ENCODE measurements around the gene ADAMTSL2.
A peak's percentile ranks its signal among the peaks of the same experiment; 100 is the strongest.

Gene ADAMTSL2

DNA sequence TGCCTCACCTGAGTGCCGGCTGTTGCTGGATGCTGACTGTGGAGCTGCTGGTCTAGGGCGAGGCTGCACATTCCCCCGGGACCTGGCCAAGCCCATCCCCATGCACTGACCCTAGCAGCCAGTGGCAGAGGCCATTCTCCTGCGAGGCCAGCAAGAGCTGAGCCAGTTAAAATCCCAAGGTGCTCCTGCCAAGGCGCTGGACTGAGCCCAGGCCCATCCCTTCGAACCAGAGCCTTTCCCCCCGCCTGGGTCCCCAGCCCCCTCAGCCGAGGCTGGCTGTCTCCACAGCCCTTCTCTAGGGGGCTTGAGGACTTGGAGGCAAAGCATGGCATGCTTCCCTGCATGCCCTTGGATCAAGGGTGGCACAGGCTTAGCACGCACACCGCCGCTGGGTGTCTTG lies 1.6 kb downstream of the ADAMTSL2 start:
- DNase-seq: no peak

DNA sequence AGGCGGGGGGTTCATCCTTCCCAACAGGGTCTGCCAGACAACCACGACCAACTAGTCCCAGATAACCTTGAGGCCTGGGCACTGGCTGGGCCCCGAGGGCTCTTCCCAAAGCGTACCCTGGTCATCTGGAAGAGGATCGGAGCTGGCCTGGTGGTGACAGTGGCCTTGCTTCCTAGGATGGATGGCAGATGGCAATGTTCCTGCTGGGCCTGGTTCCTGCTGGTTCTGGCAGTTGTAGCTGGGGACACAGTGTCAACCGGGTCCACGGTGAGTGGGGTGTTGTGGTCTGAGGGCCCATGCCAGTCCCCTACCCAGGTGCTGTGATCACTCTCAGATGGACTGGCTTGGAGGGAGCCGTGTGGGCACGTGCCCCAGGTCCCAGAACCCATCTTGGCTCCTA lies 2.0 kb downstream of the ADAMTSL2 start:
- no peak for DNase-seq

DNA sequence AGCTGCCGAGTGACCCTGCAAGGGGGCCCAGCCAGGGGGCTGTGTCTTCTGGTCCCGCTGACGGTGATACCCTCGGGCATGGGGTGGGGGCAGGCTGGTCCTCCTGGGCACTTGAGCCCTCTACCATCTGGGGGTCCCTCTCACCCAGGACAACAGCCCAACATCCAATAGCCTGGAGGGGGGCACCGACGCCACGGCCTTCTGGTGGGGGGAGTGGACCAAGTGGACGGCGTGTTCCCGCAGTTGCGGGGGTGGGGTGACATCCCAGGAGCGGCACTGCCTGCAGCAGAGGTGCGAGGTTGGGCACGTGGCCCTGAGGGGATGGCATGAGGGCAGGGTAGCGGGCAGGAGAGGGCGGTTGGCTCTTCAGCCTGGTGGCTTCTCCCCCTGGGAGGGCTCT lies 2.8 kb downstream of the ADAMTSL2 start:
- no peak for DNase-seq

DNA sequence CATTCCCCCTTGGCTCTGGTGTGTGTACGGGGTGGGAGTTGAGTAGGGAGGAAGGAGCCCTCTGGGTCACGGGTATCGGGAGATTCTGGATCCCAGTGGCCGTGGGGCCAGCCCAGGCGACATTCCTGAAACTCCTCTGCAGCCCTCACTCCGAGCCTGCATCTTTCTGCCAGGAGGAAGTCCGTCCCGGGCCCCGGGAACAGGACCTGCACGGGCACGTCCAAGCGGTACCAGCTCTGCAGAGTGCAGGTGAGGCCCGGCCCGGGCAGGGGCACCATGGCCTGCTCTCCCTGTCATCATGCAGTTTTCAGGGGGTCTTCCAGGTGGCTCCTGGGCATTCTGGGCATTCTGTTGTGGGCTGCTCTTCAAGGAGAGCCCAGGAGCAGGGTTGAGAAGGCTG lies 3.7 kb downstream of the ADAMTSL2 start:
- DNase-seq: no peak

DNA sequence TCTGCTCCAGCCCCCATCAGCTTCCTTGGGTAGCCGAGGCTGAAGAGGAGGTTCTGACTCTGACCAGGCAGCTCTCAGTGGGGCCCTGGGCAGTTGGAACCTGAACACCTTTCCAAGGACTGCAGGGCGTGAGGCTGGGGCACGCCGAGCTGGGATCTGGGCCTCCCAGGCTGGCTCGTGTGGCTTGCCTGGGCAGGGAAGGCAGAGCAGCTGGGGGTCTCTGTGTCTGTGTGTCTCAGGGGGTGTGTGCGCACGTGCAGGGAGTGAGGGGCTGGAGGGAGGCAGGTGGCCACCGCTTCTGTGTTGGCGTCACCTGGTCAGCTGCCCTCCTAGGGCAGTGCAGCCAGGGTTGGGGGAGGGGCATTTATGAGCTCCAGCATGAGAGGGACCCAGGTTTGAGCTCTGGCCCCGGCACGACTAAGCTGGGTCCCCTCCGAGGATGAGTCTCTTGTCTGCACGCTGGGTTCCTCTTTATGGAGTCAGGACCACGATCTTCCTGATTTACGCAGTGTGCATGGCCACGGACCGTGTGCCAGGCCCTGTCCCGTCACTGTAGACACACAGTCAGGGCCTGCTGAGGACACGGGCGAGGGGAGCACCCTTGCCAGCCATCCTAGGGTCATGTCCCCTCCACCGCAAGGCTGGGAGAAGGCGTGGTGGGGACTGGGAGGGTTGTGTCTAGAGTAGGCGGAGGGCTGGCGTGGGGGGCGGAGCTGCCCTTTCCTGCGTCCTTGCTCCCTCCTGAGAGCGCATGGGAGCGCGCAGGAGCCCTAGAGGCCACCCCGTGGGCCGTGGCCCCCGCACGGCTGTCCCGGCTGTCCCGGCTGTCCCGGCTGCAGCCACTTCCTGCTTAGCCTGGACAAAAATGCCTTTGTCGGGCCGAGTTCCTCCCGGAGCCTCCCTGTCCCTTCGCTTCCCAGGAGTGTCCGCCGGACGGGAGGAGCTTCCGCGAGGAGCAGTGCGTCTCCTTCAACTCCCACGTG lies 4.6 kb downstream of the ADAMTSL2 start:
- no peak for DNase-seq

DNA sequence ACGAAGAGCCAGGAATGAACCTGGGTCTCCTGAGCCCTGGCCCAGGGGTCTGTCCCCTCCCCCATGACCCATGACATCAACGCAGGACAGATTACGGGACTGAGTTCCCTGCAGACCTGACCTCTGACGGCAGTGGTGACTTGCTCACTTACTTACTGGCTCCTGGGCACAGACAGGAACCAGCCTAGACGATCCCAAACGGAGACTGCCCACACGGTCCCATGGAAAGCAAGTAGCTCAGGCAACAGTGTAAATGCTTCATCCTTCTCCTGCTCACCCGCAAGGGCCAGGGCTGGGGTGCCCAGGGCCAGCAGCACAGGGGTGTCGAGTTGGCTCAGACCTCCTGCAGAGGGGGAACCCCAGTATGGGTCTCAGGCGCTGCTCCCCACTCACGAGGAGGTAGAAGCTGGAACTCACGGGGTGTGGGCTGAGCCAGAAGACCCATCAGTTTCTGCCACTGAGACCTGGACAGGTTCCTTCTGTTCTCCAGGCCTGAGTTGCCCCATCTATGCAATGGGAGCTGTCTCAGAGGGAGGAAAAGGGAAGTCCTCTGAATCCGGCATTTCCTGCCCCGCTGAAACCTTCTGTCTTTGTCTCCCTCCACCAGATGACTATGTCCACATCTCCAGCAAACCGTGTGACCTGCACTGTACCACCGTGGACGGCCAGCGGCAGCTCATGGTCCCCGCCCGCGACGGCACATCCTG lies 5.6 kb downstream of the ADAMTSL2 start:
- DNase-seq: no peak

DNA sequence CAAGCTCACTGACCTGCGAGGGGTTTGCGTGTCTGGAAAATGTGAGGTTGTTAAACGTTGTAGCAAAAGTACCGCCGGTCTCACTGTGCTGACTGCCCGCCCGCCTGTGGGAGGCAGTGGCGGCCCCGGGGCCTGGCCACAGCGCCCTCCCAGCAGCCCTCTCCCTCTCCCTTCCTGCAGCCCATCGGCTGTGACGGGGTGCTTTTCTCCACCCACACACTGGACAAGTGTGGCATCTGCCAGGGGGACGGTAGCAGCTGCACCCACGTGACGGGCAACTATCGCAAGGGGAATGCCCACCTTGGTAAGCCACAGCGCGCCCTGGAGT lies 6.2 kb downstream of the ADAMTSL2 start:
- DNase-seq: no peak

DNA sequence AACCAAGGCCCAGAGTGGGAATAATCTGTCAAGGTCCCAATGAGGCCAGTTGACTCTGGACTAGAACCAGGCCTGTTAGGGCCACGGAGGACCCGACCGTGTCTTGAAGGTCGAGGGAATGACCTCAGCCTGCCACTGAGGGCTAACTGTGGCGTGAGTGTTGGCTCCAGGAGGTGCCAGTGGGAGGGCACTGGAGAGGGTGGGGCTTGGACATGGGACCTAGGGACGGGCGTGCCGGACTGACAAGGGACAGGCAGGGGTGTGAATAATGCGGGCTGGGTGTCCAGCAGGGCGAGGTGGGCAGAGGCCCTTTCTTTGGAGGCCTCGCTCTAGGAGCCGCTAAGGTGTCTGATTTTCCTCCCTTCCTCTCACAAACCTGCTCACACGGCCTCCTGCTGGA lies 7.5 kb downstream of the ADAMTSL2 start:
- no peak for DNase-seq

DNA sequence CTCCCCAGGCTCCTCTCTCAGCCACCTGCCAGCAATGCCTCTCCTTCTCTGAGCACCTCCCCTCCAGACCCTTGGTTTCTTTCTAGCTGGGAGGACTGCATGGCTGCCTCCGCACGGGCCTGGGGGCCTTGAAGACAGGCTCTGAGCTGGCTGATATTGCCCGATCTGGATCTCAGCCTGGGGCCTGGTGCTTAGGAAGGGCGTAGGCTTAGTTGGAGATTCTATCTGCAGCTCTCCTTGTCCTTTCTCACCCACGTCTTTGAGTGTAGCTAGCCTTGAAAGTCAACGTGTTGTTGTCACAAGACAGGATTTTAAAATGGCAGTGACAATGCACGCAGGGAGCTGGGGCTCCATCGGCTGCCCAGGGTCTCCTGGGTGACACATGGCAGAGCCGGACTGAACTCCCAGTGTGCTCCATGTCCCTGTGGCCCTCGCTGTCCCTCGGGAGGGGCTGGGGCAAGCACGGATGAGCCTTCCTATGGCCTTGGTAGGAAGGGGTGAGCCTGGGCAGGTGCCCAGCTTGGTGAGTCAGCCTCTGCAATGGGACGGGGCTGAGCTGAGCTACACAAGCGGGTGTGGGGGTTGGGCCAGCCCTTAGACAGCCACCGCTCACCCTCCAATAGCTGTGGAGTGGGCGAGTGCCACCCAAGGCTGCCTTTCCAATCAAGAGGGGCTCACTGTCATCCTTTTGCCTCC lies 9.4 kb downstream of the ADAMTSL2 start:
- no peak for DNase-seq

DNA sequence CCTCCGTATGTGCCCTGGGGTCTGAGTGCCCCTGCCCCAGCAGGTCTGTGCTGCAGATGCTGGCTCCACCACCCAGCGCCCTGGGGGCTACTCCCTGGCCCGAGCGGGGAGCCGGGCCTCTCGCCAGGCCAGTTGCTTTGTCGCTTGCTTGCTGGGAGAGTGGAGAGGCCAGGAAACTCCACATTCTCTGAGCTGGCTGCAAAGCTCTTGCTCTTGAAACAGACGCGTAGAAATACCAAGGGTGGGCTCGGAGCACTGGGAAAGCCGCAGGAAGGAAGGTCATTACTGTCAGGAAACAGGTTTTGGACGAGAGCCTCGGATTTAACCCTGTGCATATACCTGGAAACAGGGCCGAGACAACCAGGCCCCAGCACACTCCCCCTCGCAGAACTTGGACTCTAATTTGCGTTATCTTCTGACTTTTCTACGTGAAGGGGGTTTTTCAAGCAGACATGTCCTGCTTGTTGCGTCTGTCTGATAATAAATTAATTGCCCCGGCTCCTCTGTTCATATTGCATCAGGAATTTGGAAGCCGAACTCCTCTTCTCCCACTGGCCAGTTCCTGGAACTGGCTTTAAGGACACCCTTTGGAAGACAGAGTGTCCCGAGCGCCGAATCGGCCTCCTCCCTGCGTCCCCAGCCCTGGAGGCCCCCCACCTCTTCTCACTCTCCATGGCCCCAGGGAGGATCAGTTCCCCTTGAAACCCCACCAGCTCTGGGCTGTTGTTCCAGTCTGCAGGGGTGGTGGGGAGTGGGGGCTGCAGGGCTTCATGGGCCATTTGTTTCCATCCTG lies 11.2 kb downstream of the ADAMTSL2 start:
- no peak for DNase-seq

DNA sequence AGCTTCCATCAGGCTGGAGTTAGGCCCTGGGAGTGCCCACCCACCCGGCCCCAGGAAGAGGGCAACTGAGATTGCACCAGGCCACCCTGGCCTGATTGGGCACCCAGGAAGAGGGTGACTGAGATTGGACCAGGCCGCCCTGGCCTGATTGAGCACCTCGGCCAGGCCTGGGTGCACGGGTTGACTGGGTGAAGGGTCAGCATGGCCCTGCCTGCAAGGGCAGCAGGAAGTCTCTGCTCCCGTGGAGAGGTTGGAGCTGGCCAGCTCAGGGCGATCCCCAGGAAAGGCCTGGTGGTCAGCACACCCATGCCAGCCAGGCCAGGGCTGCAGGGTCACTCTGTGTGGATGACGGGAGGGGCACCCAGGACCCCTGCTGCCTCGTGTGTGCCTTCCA lies 11.8 kb downstream of the ADAMTSL2 start:
- DNase-seq: no peak

DNA sequence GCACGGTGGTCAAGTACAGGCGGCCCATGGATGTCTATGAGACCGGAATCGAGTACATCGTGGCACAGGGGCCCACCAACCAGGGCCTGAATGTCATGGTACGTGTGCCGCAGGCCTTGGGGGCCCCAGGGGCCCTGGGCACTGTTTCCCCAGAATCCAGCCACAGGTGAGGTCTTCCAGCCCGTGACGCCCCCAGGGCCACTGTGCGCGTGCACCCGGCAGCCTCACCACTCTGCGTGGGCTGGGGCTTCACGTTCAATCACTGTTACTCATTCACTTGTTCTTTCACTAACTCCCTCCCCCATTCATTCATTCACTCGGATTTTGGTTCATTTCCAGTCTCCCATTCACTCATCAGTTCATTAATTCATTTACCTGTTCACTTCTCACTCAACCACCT lies 12.6 kb downstream of the ADAMTSL2 start:
- no peak for DNase-seq

DNA sequence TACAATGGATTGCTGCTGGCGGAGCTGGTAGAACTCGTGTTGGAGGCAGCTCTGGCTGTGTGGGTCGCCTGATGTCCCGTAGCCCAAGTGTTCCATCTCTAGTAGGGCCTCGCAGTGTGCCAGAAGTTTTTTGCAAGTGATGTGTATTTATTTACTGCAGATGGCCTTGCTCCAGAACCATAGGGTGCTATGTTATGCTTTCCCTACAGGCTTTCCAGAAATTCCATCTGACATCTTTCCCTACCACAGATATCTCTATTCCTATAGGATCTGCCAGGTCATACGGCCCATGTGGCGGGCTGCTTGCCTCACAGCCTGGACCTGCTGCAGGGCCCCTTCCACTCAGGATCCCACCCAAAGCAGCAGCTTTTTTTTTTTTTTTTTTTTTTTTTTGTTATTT lies 16.9 kb downstream of the ADAMTSL2 start:
- DNase-seq: no peak

DNA sequence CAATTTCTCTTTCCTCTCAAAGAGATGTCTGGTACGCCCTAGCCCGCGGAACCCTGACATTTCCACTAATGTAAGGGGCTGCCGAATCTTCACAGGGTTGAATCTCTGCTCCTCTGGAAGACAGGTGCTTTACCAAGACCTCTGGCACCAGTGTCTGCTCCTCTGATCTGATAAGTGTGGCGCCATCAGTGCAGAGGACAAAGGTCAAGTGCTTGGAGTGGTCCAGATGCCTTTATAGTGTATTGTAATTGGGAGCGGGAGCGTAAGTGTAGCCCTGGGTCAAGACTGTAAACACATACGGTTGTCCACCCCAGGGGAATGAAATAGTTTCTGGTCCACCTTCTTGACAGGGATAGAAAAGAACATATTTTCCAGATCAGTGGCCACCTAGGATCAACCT lies 17.7 kb downstream of the ADAMTSL2 start:
- DNase-seq: no peak

DNA sequence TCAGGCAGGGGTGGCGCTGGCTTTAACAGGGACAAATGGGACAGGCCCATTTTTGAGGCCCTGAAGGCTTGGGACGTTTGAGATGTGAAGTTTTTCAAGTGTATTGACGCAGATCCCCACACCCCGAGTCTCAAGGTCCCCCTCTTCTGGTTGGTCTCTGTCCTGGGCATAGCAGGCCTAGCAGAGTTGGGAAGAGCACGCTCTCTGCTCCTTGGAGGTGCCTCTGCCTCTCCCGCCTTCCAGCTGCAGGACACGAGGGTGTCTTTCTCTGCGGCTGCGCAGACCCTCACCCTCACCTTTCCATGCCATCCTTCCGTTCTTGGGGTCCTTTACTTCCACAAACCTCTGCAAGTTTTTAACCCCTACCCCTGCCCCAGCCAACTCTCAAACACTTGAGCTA lies 18.6 kb downstream of the ADAMTSL2 start:
- DNase-seq: no peak

DNA sequence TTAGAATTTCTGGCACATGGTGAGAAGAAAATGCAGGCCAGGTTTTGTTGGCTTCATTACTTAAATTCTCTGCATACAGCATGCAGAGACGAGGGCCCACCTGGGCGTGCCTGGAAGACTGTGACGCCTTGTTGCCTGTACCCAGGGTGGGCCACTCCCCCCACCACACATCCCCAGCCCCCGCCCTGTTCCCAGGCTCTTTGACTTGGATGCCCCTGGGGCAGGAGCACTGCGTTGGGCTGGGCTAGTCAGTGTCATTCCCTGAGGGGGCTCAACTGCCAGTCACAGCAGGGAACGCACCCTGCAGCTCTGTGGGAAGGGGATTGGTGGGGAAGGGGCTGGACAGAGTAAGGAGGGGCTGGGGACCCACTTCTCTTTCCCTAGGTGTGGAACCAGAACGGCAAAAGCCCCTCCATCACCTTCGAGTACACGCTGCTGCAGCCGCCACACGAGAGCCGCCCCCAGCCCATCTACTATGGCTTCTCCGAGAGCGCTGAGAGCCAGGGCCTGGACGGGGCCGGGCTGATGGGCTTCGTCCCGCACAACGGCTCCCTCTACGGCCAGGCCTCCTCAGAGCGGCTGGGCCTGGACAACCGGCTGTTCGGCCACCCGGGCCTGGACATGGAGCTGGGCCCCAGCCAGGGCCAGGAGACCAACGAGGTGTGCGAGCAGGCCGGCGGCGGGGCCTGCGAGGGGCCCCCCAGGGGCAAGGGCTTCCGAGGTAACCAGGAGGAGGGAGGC lies 19.6 kb downstream of the ADAMTSL2 start:
- DNase-seq: no peak

DNA sequence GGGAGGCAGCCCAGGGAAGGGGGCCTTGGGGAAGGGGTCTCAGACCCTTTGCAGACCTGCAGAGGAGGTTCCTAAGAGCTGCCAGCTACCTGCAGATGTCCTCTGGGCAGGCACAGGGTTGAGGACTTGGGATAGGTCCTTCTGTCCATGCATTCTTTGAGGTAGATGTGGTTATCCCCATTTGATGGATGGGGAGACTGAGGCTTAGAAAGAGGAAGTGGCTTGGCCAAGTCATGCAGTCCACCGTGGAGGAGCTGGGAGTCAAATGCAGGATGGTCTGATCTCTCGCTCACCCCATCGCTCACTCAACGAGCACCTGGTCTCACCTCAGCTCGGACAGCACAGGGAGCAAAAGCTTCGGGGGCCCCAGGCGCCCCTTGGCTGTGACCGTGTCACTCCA lies 20.2 kb downstream of the ADAMTSL2 start:
- no peak for DNase-seq

DNA sequence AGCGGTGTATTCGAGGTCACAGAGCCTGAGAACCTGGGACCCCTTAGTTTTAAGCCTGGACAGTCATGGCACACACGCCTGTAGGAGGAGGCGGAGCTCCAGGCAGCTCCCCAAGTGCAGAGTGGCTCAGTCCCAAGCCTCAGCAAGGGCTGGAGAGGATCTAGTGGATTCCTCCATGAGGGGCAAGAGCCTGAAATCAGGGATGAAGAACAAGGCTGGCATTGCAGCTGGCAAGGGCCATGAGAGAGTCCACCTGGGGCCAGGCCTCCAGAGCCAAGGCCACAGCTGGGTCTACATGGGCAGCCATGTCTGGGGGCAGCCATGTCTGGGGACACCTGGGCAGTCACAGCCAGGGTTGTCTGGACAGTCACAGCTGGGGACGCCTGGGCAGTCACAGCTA lies 21.9 kb downstream of the ADAMTSL2 start:
- DNase-seq: no peak

DNA sequence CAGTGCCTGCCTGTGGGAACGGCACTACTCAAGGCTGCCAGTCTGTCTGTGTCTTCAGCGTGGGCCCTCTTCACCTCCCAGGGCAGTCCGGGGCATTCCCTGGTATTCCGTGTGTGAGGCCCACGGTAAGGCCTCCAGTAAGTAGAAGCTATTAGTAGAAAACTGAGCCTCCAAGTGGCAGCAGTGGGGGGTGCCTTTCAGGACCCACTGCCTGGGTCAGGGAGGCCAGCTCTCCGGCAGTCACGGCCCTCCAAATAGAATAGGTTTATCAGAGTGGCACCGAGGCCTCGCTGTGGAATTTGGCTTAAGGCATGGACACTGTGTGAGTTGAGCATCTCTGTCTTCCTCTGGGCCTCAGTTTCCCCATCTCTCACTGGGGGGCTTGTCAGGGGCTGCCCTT lies 23.1 kb downstream of the ADAMTSL2 start:
- no peak for DNase-seq

DNA sequence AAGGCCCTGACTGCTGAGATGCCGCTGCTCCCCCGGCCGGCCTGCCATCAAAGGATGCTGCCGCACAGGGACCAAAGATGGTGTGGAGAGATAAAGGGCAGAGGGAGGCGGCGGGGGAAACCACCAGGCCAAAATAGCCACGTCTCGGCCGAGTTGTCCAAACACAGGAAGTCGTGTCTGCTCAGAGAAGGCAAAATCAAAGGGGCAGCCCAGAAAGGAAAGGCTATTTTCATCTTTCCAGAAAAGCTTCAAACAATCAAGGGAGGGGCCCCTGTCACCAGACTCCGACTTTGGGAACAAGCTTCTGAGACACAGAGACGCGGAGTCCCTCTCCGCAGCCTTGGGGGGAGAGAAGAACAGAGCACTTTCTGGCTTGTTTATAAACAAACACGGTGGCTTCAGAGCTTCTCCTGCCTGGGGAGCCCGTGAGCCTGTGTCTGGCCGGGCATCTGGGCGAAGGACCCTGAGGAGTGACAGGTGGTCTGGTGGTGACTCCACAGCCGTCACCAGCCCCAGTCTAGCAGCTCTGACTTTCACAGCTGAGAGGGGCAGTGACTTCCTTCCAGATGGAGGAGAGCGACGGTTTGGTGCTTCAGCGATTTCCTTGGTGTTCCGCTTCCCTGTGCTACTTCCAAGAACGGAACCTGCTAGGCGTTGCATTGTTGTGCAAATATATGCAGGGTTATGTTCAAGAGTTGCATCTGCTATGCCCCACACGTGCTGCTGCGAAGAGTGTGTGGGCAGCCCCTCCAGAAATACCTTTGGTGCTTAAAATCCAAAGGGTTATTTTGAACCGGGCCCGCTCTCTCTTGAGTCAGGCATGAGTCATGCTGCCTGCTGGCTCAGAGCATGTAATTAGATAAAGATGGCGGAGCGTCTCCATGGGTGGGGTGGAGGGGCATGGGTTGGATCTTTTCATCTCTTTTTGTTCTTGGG lies 24.0 kb downstream of the ADAMTSL2 start:
- peak in 1 of 2 donors; percentile 21 for DNase-seq

DNA sequence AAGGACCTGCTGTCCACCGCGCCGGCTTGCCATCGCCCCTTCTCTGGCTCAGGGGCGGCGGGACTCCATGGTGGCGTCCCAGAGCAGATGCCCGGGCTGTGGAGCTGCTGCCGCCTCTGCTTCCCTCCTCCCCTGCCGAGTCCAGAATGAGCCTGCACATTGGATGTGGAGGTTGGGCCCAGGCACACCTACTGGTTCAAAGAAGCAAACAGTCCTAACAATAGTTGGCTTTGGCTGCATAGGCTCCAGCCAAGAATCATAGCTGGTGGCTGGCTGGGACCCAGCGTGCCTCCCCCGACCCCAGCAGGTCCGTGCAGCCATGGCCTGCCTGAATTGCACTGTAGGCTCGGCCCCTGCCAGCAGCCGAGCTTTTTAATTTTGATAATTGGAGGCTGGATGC lies 25.8 kb downstream of the ADAMTSL2 start:
- DNase-seq: no peak
